SJSA1 (cell line): ENCODE measurements around the gene SAP130. TPM values are rescaled to one million over a fixed set of nuclear protein-coding genes. Genes with fewer than 3 reads are reported as not detected.

Experiments
- total RNA-seq: library from RNA; depleted of rRNA; stranded (reverse); fragments of >200 nt; shearing (Covaris generic); gene quantifications from 2 replicates; pipeline ENCODE4 v1.2.3, GENCODE V29; 2014; rRNA removed

Gene SAP130
- total RNA-seq, 1 experiment from 2014 or later = 11.2 TPM

Other genes with a start within 250 kb of the SAP130 start
- 19.7 and 36.6 TPM in 2 replicates for gene WDR33, start 216.9 kb downstream of the SAP130 start, total RNA-seq
- gene POLR2D, start 169.9 kb downstream of the SAP130 start, total RNA-seq = 25.2 and 25.8 TPM in 2 replicates
- gene AMMECR1L, start 142.1 kb downstream of the SAP130 start, total RNA-seq = 15.7 and 18.9 TPM in 2 replicates
- 71.3 and 78.2 TPM in 2 replicates for gene UGGT1, start 63.1 kb upstream of the SAP130 start, total RNA-seq